ENCODE measurements around the gene TMEM170A. TPM values are rescaled to one million over a fixed set of nuclear protein-coding genes. Genes with fewer than 3 reads are reported as not detected.

TMEM170A gene
- total and polyA plus RNA-seq, 2 of the 13 experiments (the other 11 are each of a cell fraction or from before 2014, with no cell fraction given): 35.7 to 39.7 TPM

DNA sequence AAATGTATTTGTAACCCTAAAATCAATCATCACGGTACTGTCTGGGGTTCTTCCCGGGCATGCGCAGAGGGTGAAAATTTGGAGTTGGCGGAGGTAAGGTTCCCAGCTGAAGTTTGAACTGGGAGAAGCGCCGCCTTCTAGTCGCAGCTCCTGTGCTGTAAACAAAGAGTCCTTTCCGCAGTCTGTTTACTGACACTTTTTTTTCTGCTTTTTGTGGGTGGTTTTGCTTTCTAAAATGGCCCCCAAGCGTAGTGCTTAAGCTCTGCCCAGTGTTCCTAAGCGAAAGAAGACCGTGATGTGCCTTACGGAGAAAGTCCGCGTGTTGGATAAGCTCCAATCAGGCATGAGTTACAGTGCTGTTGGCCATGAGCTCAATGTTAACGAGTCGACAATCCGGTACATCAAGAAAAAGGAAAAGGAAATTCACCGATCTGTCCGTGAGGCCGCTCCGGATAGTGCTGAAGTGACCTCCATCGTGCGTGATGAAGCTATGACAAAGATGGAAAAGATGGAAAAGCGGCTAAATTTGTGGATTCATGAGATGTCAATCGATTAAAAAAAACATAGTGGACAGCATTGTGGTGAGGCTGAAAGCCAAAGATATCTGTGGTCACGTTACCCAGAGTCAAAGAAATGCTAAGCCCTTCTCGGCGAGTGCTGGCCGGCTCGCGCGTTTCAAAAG is 30.6 kb downstream of the TMEM170A start (continued):
- no peak for TF ChIP-seq TAF15 (IDR thresholded peaks at IDR 0.05; ENCODE audit: low read depth, low read length, poor library complexity, severe bottlenecking)
- TF ChIP-seq, protein P1, sequence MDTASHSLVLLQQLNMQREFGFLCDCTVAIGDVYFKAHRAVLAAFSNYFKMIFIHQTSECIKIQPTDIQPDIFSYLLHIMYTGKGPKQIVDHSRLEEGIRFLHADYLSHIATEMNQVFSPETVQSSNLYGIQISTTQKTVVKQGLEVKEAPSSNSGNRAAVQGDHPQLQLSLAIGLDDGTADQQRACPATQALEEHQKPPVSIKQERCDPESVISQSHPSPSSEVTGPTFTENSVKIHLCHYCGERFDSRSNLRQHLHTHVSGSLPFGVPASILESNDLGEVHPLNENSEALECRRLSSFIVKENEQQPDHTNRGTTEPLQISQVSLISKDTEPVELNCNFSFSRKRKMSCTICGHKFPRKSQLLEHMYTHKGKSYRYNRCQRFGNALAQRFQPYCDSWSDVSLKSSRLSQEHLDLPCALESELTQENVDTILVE (CRISPR knock-in tag; IDR thresholded peaks at IDR 0.05): peak; percentile 29; the same call in 1 of the 2 replicates
- no peak for TF ChIP-seq GTF2F1 (IDR thresholded peaks at IDR 0.05; ENCODE audit: low read length)
- TF ChIP-seq GABPB1 (CRISPR knock-in tag; IDR thresholded peaks at IDR 0.05): no peak
- TF ChIP-seq, protein P2, sequence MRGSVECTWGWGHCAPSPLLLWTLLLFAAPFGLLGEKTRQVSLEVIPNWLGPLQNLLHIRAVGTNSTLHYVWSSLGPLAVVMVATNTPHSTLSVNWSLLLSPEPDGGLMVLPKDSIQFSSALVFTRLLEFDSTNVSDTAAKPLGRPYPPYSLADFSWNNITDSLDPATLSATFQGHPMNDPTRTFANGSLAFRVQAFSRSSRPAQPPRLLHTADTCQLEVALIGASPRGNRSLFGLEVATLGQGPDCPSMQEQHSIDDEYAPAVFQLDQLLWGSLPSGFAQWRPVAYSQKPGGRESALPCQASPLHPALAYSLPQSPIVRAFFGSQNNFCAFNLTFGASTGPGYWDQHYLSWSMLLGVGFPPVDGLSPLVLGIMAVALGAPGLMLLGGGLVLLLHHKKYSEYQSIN (CRISPR knock-in tag; IDR thresholded peaks at IDR 0.05; ENCODE audit: borderline replicate concordance): no peak
- TF ChIP-seq, protein P3, sequence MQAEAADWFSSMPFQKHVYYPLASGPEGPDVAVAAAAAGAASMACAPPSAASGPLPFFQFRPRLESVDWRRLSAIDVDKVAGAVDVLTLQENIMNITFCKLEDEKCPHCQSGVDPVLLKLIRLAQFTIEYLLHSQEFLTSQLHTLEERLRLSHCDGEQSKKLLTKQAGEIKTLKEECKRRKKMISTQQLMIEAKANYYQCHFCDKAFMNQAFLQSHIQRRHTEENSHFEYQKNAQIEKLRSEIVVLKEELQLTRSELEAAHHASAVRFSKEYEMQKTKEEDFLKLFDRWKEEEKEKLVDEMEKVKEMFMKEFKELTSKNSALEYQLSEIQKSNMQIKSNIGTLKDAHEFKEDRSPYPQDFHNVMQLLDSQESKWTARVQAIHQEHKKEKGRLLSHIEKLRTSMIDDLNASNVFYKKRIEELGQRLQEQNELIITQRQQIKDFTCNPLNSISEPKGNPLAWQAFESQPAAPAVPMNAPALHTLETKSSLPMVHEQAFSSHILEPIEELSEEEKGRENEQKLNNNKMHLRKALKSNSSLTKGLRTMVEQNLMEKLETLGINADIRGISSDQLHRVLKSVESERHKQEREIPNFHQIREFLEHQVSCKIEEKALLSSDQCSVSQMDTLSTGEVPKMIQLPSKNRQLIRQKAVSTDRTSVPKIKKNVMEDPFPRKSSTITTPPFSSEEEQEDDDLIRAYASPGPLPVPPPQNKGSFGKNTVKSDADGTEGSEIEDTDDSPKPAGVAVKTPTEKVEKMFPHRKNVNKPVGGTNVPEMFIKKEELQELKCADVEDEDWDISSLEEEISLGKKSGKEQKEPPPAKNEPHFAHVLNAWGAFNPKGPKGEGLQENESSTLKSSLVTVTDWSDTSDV (CRISPR knock-in tag; IDR thresholded peaks at IDR 0.05): no peak
- TF ChIP-seq ZNF816 (CRISPR knock-in tag; IDR thresholded peaks at IDR 0.05; ENCODE audit: borderline replicate concordance): no peak; the same call in 1 of the 2 replicates
- TF ChIP-seq MED1 (CRISPR knock-in tag; IDR thresholded peaks at IDR 0.05): peak; percentile 48; the same call in 1 of the 2 replicates
- peak; percentile 77 for TF ChIP-seq IRF2 (CRISPR knock-in tag; IDR thresholded peaks at IDR 0.05)
- TF ChIP-seq, protein P4, sequence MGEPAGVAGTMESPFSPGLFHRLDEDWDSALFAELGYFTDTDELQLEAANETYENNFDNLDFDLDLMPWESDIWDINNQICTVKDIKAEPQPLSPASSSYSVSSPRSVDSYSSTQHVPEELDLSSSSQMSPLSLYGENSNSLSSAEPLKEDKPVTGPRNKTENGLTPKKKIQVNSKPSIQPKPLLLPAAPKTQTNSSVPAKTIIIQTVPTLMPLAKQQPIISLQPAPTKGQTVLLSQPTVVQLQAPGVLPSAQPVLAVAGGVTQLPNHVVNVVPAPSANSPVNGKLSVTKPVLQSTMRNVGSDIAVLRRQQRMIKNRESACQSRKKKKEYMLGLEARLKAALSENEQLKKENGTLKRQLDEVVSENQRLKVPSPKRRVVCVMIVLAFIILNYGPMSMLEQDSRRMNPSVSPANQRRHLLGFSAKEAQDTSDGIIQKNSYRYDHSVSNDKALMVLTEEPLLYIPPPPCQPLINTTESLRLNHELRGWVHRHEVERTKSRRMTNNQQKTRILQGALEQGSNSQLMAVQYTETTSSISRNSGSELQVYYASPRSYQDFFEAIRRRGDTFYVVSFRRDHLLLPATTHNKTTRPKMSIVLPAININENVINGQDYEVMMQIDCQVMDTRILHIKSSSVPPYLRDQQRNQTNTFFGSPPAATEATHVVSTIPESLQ (CRISPR knock-in tag; conservative IDR thresholded peaks at IDR 0.05): peak; percentile 88; the same call in 1 of the 2 replicates
- peak; percentile 51 for TF ChIP-seq ZC3H13 (CRISPR knock-in tag; IDR thresholded peaks at IDR 0.05)
- TF ChIP-seq ZNF772 (CRISPR knock-in tag; IDR thresholded peaks at IDR 0.05): peak; percentile 75
- TF ChIP-seq, protein P5, sequence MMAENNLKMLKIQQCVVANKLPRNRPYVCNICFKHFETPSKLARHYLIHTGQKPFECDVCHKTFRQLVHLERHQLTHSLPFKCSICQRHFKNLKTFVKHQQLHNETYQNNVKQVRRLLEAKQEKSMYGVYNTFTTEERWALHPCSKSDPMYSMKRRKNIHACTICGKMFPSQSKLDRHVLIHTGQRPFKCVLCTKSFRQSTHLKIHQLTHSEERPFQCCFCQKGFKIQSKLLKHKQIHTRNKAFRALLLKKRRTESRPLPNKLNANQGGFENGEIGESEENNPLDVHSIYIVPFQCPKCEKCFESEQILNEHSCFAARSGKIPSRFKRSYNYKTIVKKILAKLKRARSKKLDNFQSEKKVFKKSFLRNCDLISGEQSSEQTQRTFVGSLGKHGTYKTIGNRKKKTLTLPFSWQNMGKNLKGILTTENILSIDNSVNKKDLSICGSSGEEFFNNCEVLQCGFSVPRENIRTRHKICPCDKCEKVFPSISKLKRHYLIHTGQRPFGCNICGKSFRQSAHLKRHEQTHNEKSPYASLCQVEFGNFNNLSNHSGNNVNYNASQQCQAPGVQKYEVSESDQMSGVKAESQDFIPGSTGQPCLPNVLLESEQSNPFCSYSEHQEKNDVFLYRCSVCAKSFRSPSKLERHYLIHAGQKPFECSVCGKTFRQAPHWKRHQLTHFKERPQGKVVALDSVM (CRISPR knock-in tag; IDR thresholded peaks at IDR 0.05): no peak
- TF ChIP-seq ZNF256 (CRISPR knock-in tag; conservative IDR thresholded peaks at IDR 0.05): 0 out of 2 replicates have a peak, but pooled peaks have one; percentile 36
- peak; percentile 68 for TF ChIP-seq ZSCAN31 (CRISPR knock-in tag; IDR thresholded peaks at IDR 0.05; ENCODE audit: low read depth)
- TF ChIP-seq PRMT3 (CRISPR knock-in tag; IDR thresholded peaks at IDR 0.05; ENCODE audit: borderline replicate concordance, low read depth): no peak
- no peak; the same call in 1 of the 2 replicates for TF ChIP-seq ELF3 (CRISPR knock-in tag; IDR thresholded peaks at IDR 0.05)
- TF ChIP-seq, protein P6, sequence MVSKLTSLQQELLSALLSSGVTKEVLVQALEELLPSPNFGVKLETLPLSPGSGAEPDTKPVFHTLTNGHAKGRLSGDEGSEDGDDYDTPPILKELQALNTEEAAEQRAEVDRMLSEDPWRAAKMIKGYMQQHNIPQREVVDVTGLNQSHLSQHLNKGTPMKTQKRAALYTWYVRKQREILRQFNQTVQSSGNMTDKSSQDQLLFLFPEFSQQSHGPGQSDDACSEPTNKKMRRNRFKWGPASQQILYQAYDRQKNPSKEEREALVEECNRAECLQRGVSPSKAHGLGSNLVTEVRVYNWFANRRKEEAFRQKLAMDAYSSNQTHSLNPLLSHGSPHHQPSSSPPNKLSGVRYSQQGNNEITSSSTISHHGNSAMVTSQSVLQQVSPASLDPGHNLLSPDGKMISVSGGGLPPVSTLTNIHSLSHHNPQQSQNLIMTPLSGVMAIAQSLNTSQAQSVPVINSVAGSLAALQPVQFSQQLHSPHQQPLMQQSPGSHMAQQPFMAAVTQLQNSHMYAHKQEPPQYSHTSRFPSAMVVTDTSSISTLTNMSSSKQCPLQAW (CRISPR knock-in tag; IDR thresholded peaks at IDR 0.05): no peak; the same call in 1 of the 2 replicates
